ENCODE data around the gene SRP68. TPM values are rescaled to one million over a fixed set of nuclear protein-coding genes. Genes with fewer than 3 reads are reported as not detected.

Gene SRP68
- total RNA-seq, 1 experiment from 2014 or later, result 106 TPM

- H3K27ac Mint-ChIP-seq (ENCODE audit: low read depth, unreplicated experiment), result no peak overlapping the region
- TF ChIP-seq CTCF (IDR thresholded peaks at IDR 0.05; ENCODE audit: unreplicated experiment), result no peak
- DNase-seq (ENCODE audit: unreplicated experiment), result no peak
- ChIA-PET CTCF (no interaction called here), POLR2A (interaction anchor here (0.7 kb wide), 1 partner anchor 9 kb away, joined by 3 read pairs; no protein-coding TSS in a partner anchor)
- H3K4me3 Mint-ChIP-seq (ENCODE audit: unreplicated experiment), result no peak overlapping the region
- H3K27me3 Mint-ChIP-seq (ENCODE audit: insufficient read depth, unreplicated experiment), result no peaks in the 10 kb centered on the region
- intact Hi-C loops (cut with micrococcal nuclease), result no loop called here
- H3K4me1 Mint-ChIP-seq (ENCODE audit: insufficient read depth, unreplicated experiment), result no peaks in the 10 kb centered on the region
- no TSS peak for BruUV-seq (replicated peaks)
- H3K9me3 Mint-ChIP-seq (ENCODE audit: unreplicated experiment), result no peaks in the 10 kb centered on the region
- peaks cover 34% of the 10 kb centered on the region for H3K36me3 Mint-ChIP-seq (ENCODE audit: insufficient read depth, unreplicated experiment)
Measured at GRCh38 chr17:76090517-76091129, 18.3 kb upstream of the SRP68 start.

- CTCF ChIA-PET, result no interaction called here
- BruUV-seq (replicated peaks), result no TSS peak
- H3K27me3 Mint-ChIP-seq (ENCODE audit: insufficient read depth, unreplicated experiment), result no peaks in the 10 kb centered on the region
- POLR2A ChIA-PET, result interaction anchor here (0.8 kb wide), 1 partner anchor 11 kb away, joined by 3 read pairs; the partner anchor contains the start of gene ZACN
- peaks cover 39% of the 10 kb centered on the region for H3K36me3 Mint-ChIP-seq (ENCODE audit: insufficient read depth, unreplicated experiment)
- DNase-seq (ENCODE audit: unreplicated experiment), result no peak
- H3K4me3 Mint-ChIP-seq (ENCODE audit: unreplicated experiment), result no peak overlapping the region
- H3K4me1 Mint-ChIP-seq (ENCODE audit: insufficient read depth, unreplicated experiment), result no peaks in the 10 kb centered on the region
- intact Hi-C loops (cut with micrococcal nuclease), result no loop called here
- H3K27ac Mint-ChIP-seq (ENCODE audit: low read depth, unreplicated experiment), result no peak overlapping the region
- TF ChIP-seq CTCF (IDR thresholded peaks at IDR 0.05; ENCODE audit: unreplicated experiment), result no peak
- no peaks in the 10 kb centered on the region for H3K9me3 Mint-ChIP-seq (ENCODE audit: unreplicated experiment)
Measured at GRCh38 chr17:76089680-76090516, 17.6 kb upstream of the SRP68 start.

- no peak overlapping the region for H3K4me3 Mint-ChIP-seq (ENCODE audit: unreplicated experiment)
- H3K36me3 Mint-ChIP-seq (ENCODE audit: insufficient read depth, unreplicated experiment), result peaks cover 36% of the 10 kb centered on the region
- POLR2A ChIA-PET, result interaction anchor here (0.8 kb wide), 1 partner anchor 10 kb away, joined by 3 read pairs; the partner anchor contains the start of gene ZACN
Measured at GRCh38 chr17:76088868-76089576, 16.7 kb upstream of the SRP68 start.

More at GRCh38 chr17:76088868-76089576, 16.7 kb upstream of the SRP68 start:
- intact Hi-C loops (cut with micrococcal nuclease), result no loop called here
- Mint-ChIP-seq H3K4me1 (ENCODE audit: insufficient read depth, unreplicated experiment) (no peaks in the 10 kb centered on the region), H3K27me3 (ENCODE audit: insufficient read depth, unreplicated experiment) (no peaks in the 10 kb centered on the region), H3K9me3 (ENCODE audit: unreplicated experiment) (no peaks in the 10 kb centered on the region), H3K27ac (ENCODE audit: low read depth, unreplicated experiment) (no peak overlapping the region)
- CTCF ChIA-PET, result no interaction called here
- no TSS peak for BruUV-seq (replicated peaks)
- no peak for DNase-seq (ENCODE audit: unreplicated experiment)
- no peak for TF ChIP-seq CTCF (IDR thresholded peaks at IDR 0.05; ENCODE audit: unreplicated experiment)
